Measurements from ENCODE around the gene HPDL. TPM values are rescaled to one million over a fixed set of nuclear protein-coding genes. Genes with fewer than 3 reads are reported as not detected.

The HPDL gene
- total and polyA plus RNA-seq, 2 of the 4 experiments (the other 2 are of a cell fraction) = 0.54 to 1.1 TPM

- peaks cover 0 to 11% of the 10 kb centered on the region in 2 experiments; a peak in 2 of 4 replicates for H3K79me1 ChIP-seq (ENCODE audit: low read depth in 1 of 2, low read length in 2 of 2)
- no peak for DNase-seq
- in situ Hi-C loops (cut with MboI; ENCODE audit: low sequenced_read_pairs) = loop anchor here (10.0 kb wide), 1 partner anchor 472 kb away; no protein-coding TSS in a partner anchor
- H3K9ac ChIP-seq (ENCODE audit: low read depth, low read length) = no peak overlapping the region
- no TSS peak for BruUV-seq (replicated peaks)
- no peak overlapping the region for H2BK20ac ChIP-seq (ENCODE audit: low read depth, low read length)
- no peak overlapping the region for H3K4me3 ChIP-seq (ENCODE audit: insufficient read depth, low read depth, low read length)
- H3K27ac ChIP-seq (ENCODE audit: insufficient read depth, low read length) = no peak overlapping the region
- dilution Hi-C loops (cut with HindIII; ENCODE audit: low sequenced_read_pairs, unreplicated experiment) = no loop called here
- H4K20me1 ChIP-seq (ENCODE audit: insufficient read depth, low read length) = no peaks in the 10 kb centered on the region
- ChIA-PET CTCF (no interaction called here), POLR2A (ENCODE audit: unreplicated experiment) (no interaction called here)
- peaks cover 4% of the 10 kb centered on the region; the same call in 1 of the 2 replicates for H3K4me1 ChIP-seq (ENCODE audit: control insufficient read depth, insufficient read depth, low read length)
- no peaks in the 10 kb centered on the region for H3K9me3 ChIP-seq (ENCODE audit: control insufficient read depth, insufficient read depth, low read length)
- H3K56ac ChIP-seq (ENCODE audit: extremely low read depth, insufficient read depth, low read length) = no peak overlapping the region
- H4K5ac ChIP-seq (ENCODE audit: low read depth, low read length) = no peak overlapping the region
- H2BK5ac ChIP-seq (ENCODE audit: low read depth, low read length, poor library complexity, severe bottlenecking) = no peak overlapping the region
- no peak overlapping the region for H3K14ac ChIP-seq (replicated peaks; ENCODE audit: low read depth, low read length)
- no peak overlapping the region for H4K91ac ChIP-seq (ENCODE audit: insufficient read depth, low read depth, low read length)
- H3K4ac ChIP-seq (ENCODE audit: low read depth, low read length) = no peak overlapping the region
- no peak overlapping the region for H2AK5ac ChIP-seq (ENCODE audit: low read depth, low read length)
- no peak overlapping the region for H2AFZ ChIP-seq (replicated peaks; ENCODE audit: low read length, poor library complexity)
- H3K4me2 ChIP-seq (ENCODE audit: low read depth, low read length) = no peak overlapping the region
- no peak for ATAC-seq (ENCODE audit: low read depth)
- TF ChIP-seq POLR2A (IDR thresholded peaks at IDR 0.05; ENCODE audit: low read depth, low read length) = no peak
- TF ChIP-seq FOS (IDR thresholded peaks at IDR 0.05; ENCODE audit: low read depth, low read length) = no peak
- TF ChIP-seq MAFK (IDR thresholded peaks at IDR 0.05; ENCODE audit: low read depth, low read length) = no peak
- TF ChIP-seq BHLHE40 (IDR thresholded peaks at IDR 0.05; ENCODE audit: low read depth, low read length) = no peak
- TF ChIP-seq CTCF (conservative IDR thresholded peaks at IDR 0.05; ENCODE audit: low read depth, low read length) = no peak
- TF ChIP-seq RFX5 (IDR thresholded peaks at IDR 0.05; ENCODE audit: low read depth, low read length) = no peak
- no peak overlapping the region for H2BK120ac ChIP-seq (ENCODE audit: low read depth, low read length)
- H3K36me3 ChIP-seq (ENCODE audit: control insufficient read depth, insufficient read depth, low read length) = no peaks in the 10 kb centered on the region
- H3K9me1 ChIP-seq (ENCODE audit: insufficient read depth, low read length) = no peaks in the 10 kb centered on the region
- no peaks in the 10 kb centered on the region for H3K27me3 ChIP-seq (ENCODE audit: control insufficient read depth, insufficient read depth, low read length)
- no CpG with 5 or more reads among the region's 3 CpGs for WGBS, 2 experiments (ENCODE audit: extremely low coverage in 2 of 2, insufficient read length in 1 of 2)
- H3K23ac ChIP-seq (ENCODE audit: low read depth, low read length) = no peak overlapping the region
- intact Hi-C loops (cut with micrococcal nuclease) = loop anchor here (10.0 kb wide), 1 partner anchor 502 kb away; the partner anchor contains the start of genes BTBD19, DYNLT4 and PLK3
- no peak overlapping the region for H2AK9ac ChIP-seq (replicated peaks; ENCODE audit: low read depth, low read length, poor library complexity)
- no peak overlapping the region for H2BK15ac ChIP-seq (ENCODE audit: low read depth, low read length)
- H3K18ac ChIP-seq (ENCODE audit: low read depth, low read length) = no peak overlapping the region
- H4K8ac ChIP-seq (ENCODE audit: low read depth in 2 of 2, low read length in 2 of 2) = no peak overlapping the region
Measured at GRCh38 chr1:45306905-45307304, 19.8 kb upstream of the HPDL start.

All from IMR-90 (cell line).